ENCODE results near the gene TMEM169.

DNA sequence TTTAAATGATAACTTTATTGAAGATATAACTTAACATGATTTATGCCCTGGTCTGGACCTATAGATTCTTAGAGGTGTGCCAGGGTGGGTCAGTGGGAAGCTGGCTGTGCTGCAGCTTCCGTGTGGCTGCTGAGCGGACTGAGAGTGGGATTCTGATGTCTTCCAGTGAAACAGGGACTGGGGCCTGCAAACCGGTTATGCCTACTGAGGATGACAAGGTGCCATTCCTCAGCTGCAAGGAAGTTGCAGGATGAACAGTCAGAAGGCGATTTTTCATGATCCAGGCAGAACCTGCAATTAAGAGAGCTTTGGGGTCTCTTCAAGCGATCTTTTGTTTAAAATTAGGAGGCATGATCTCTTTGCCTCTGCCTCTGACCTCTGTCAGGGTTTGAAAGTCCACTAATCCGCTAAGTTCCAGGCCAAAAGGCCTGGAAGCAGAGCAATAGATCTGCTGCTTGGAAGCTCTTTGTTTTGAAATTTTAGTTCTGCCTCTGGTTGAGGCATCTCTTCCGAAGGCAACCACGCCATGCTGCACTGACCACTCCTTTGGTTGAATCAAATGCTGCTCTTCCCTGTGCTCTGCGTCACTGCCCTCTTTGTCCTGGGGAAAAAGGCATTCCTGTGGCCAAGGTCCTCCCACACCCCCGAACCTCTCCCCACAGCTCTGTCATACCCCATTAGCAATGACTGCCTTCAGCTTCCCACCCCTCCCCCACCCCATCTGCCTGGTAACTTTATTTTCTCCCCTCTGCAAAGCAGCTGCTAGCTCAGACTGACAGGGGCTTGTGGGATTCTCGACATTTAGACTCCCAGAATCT, 2.0 kb downstream of the TMEM169 start:
- TF ChIP-seq, protein P1, sequence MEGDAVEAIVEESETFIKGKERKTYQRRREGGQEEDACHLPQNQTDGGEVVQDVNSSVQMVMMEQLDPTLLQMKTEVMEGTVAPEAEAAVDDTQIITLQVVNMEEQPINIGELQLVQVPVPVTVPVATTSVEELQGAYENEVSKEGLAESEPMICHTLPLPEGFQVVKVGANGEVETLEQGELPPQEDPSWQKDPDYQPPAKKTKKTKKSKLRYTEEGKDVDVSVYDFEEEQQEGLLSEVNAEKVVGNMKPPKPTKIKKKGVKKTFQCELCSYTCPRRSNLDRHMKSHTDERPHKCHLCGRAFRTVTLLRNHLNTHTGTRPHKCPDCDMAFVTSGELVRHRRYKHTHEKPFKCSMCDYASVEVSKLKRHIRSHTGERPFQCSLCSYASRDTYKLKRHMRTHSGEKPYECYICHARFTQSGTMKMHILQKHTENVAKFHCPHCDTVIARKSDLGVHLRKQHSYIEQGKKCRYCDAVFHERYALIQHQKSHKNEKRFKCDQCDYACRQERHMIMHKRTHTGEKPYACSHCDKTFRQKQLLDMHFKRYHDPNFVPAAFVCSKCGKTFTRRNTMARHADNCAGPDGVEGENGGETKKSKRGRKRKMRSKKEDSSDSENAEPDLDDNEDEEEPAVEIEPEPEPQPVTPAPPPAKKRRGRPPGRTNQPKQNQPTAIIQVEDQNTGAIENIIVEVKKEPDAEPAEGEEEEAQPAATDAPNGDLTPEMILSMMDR (IDR thresholded peaks at IDR 0.05; ENCODE audit: low read depth, low read length): no peak
- TF ChIP-seq, protein P2, sequence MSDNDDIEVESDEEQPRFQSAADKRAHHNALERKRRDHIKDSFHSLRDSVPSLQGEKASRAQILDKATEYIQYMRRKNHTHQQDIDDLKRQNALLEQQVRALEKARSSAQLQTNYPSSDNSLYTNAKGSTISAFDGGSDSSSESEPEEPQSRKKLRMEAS (IDR thresholded peaks at IDR 0.05; ENCODE audit: low read depth, low read length): no peak
